T47D (cell line): Measurements from ENCODE around the gene RPL18.
"Not testable (repeated sequence)": the region's sequence is repeated elsewhere in the genome, so short reads cannot be mapped to it uniquely, and the experiment has no call there.

Source experiments
- DNase-seq, 2 experiments: peaks; one replicate each; pipeline versions ENCODE4 v3.0.0 to v3.0.0-alpha.2; 2011 to 2012; ENCODE audit warnings: low read depth in 1 of 2, low spot score in 1 of 2
- JUND ChIP-seq: IDR thresholded peaks from 2 replicates; pipeline ENCODE4 v1.6.1; 2012; ENCODE audit warnings: low read depth
- in situ Hi-C: cut with HindIII; loops from 2 replicates; pipeline ENCODE4 v1.10.0; 2016; ENCODE audit warnings: low sequenced_read_pairs, low pct_unique_long_range_greater_than_20kb

RPL18 gene

DNA sequence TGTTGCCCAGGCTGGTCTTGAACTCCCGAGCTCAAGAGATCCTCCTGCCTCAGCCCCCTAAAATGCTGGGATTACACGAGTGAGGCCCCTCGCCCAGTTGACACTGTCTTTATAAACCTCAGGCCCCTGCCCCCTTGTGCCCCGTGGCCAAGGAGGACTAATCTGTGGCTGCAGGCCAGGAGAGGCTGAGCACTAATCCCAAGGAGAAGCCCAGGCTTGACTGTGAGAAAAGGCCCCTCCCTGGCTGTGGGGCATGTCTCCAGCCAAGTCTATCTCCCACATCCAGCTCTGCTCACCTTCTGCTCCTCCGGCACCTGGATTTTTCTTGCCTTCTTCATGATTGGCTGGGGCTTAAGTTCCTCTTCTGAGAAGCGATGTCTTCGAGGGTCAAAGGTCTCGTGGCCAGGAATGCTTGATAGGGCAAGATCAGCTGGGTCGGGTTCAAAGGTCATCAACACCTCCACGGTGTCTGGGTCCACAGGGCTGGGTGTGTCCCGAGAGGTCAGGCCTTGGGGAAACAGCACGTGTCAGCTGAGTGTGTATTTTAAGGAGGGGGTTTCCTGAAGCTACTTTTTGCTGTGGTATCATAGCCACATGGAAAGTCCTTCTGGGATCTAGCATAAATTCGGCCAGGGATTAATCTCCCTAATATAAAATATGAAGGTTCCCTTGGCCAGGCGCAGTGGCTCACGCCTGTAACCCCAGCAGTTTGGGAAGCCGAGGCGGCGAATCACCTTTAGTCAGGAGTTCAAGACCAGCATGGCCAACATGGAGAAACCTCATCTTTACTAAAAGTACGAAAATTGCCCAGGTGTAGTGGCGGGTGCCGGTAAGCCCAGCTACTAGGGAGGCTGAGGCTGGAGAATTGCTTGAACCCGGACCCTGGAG lies 14.4 kb upstream of the RPL18 start:
- TF ChIP-seq JUND = no peak
- DNase-seq = no peak
- in situ Hi-C loops = no loop called here

DNA sequence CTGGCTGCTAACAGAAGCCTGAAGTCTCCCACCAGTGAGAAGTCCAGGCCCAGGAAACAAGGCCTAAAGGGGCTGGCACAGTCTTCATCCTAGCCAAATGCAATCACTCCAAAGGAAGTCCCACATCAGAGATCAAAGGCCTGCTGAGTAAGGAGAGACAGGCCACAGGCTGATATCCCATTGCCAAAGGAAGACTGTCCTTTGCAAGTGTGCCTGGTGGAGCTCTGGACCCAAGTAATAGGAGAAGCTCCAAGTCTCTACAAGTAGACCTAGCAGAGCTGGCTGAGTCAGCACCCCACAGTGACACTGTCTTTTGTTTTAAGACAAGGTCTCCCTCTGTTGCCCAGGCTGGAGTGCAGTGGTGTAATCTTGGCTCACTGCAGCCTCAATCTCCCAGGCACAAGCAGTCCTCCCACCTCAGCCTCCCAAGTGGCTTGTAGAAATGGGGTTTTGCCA lies 13.7 kb upstream of the RPL18 start:
- in situ Hi-C loops = no loop called here
- no peak for DNase-seq
- TF ChIP-seq JUND = no peak

DNA sequence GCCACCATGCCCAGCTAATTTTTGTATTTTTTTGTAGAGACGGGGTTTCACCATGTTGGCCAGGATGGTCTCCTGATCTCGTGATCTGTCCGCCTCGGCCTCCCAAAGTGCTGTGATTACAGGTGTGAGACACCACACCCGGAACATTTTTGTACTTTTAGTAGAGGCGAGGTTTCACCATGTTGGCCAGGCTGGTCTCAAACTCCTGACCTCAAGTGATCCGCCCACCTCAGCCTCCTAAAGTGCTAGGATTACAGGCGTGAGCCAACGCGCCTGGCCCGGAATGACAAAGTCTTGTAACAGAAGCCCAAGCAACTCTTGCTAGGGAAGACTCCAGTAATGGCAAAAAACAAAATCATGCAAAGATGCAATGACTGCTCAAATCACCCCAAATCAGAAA lies 13.3 kb upstream of the RPL18 start:
- in situ Hi-C loops, DNase-seq: not testable (repeated sequence)

DNA sequence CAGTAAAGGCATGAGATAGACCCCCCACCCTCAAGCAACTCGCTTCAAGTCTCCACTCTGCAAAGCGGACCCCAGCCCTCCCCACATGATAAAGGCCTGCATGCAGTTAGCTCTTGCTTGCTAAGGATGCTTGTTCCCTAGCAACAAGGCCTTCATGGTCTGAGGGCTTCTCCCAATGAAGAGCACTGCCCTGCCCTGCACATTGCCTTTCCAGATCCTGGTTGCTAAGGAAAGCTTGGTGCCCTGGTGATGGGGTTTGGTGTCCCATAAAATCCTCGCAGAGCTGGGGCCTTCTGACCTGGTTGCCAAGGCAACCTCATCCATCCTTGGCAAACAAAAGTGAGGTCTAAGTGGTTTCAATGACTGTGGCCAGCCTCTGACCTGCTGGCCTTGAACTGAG lies 12.2 kb upstream of the RPL18 start:
- TF ChIP-seq JUND = no peak
- no peak for DNase-seq
- in situ Hi-C loops = no loop called here

DNA sequence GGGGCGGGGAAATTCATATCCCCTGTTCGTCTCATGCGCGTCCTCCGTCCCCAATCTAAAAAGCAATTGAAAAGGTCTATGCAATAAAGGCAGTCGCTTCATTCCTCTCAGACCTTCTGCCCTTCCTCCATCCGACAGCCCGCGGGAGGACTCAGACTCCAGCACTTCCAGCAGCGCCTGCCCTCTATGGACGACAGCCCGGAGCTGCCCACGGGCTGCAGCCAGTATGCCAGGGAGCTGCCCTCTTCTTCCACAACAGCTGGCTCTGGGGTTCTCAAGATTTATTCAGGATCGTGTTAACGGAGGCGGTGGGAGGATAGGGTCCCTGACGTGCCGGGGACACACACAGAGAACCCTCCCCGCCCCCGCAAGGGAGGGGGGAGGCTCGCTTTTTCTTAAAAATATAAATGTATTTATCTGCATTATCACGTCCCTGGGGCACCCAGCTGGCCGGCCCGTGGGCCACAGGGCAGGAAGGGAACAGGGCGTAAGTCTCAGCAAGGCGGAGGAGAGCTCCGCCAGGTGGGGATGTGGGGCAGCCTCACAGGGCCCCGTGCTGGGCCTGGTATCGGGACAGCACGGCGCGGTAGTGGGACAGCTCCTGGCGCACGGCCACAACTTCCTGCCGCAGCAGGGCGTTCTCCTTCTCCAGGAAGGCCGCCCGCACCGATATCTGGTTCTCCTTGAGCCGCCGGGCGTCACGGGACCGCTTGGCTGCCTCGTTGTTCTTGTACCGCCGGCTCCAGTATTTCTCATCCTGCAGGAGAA lies 11.5 kb upstream of the RPL18 start:
- no peak for TF ChIP-seq JUND
- in situ Hi-C loops = no loop called here
- DNase-seq = no peak

DNA sequence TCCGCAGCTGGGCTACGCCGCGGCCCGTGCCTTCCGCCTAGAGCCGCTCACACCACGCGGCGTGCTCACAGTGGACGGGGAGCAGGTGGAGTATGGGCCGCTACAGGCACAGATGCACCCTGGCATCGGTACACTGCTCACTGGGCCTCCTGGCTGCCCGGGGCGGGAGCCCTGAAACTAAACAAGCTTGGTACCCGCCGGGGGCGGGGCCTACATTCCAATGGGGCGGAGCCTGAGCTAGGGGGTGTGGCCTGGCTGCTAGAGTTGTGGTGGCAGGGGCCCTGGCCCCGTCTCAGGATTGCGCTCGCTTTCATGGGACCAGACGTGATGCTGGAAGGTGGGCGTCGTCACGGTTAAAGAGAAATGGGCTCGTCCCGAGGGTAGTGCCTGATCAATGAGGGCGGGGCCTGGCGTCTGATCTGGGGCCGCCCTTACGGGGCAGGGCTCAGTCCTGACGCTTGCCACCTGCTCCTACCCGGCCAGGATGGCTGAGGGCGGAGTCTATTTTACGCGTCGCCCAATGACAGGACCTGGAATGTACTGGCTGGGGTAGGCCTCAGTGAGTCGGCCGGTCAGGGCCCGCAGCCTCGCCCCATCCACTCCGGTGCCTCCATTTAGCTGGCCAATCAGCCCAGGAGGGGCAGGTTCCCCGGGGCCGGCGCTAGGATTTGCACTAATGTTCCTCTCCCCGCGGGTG lies 10.8 kb upstream of the RPL18 start:
- in situ Hi-C loops = no loop called here
- TF ChIP-seq JUND = no peak
- DNase-seq = no peak

DNA sequence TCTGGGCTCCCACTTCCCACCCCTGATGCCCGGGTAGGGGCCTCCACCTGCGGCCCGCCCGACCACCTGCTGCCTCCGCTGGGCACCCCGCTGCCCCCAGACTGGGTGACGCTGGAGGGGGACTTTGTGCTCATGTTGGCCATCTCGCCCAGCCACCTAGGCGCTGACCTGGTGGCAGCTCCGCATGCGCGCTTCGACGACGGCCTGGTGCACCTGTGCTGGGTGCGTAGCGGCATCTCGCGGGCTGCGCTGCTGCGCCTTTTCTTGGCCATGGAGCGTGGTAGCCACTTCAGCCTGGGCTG lies 10.3 kb upstream of the RPL18 start:
- in situ Hi-C loops = no loop called here
- TF ChIP-seq JUND = no peak
- no peak for DNase-seq

DNA sequence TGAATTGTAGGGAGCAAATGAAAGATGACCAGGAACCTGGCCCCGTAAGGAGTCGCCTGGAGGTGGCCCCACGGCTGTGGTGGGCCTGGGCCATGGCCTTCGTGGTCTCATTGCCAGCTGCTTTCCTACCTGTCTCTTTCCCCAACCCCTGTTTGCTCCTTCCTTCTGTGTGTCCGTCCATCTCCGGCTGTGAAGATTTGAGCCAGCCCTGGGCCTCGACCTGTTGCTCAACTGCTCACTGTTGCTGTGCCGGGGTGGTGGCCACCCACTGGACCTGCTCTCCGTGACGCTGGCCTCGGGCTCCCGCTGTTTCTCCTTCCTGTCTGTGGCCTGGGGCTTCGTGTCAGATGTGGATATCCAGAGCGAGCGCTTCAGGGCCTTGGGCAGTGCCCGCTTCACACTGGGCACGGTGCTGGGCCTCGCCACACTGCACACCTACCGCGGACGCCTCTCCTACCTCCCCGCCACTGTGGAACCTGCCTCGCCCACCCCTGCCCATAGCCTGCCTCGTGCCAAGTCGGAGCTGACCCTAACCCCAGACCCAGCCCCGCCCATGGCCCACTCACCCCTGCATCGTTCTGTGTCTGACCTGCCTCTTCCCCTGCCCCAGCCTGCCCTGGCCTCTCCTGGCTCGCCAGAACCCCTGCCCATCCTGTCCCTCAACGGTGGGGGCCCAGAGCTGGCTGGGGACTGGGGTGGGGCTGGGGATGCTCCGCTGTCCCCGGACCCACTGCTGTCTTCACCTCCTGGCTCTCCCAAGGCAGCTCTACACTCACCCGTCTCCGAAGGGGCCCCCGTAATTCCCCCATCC lies 9.7 kb upstream of the RPL18 start:
- DNase-seq = no peak
- in situ Hi-C loops = no loop called here
- no peak for TF ChIP-seq JUND

DNA sequence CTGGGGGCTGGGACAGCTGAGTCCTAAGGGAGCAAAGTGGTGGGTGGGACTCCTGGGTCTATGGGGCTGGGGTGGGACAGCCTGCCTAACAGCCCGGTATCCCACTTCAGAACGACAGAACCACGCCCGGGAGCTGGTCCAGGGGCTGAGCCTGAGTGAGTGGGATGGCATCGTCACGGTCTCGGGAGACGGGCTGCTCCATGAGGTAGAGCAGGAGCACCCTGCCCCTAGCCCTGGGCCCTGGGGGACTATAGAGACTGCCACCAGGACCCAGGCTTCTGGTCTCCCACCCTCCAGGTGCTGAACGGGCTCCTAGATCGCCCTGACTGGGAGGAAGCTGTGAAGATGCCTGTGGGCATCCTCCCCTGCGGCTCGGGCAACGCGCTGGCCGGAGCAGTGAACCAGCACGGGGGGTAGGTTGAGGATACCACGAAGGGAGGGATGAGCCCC lies 8.9 kb upstream of the RPL18 start:
- DNase-seq = no peak
- TF ChIP-seq JUND = no peak
- in situ Hi-C loops = no loop called here

DNA sequence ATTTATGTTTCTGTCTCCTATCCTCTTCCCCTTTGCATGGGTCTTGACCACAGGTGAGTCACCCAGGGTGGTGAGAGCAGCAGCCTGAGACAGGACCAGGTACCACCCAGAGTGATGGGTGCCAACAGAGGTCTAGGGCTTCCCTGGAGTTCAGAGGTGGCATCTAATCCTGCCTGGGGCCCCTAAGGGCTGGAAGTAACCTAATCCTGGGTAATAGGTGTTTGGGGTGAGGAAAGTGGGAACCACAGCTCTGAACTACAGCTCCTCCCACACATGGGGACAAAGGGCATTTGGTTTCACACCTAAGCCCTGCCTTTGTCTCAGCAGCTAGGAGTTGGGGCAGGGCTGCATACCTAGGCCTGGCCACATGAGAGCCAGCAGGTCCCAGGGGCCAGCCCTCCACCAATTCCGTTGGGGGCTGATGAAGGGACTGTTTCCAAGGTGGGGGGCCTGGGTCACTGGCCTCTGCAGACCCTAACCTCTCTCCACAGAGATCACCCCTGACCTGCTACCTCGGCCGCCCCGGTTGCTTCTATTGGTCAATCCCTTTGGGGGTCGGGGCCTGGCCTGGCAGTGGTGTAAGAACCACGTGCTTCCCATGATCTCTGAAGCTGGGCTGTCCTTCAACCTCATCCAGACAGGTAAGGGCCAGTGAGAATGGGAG lies 8.4 kb upstream of the RPL18 start:
- TF ChIP-seq JUND = no peak
- DNase-seq = no peak
- in situ Hi-C loops = no loop called here

DNA sequence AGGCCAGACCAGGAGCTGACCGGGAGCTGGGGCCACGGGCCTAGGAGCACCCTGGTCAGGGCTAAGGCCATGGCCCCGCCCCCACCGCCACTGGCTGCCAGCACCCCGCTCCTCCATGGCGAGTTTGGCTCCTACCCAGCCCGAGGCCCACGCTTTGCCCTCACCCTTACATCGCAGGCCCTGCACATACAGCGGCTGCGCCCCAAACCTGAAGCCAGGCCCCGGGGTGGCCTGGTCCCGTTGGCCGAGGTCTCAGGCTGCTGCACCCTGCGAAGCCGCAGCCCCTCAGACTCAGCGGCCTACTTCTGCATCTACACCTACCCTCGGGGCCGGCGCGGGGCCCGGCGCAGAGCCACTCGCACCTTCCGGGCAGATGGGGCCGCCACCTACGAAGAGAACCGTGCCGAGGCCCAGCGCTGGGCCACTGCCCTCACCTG lies 6.9 kb upstream of the RPL18 start:
- TF ChIP-seq JUND = no peak
- in situ Hi-C loops = no loop called here
- no peak for DNase-seq
